Gastroesophageal sphincter (tissue), 4 donors: ENCODE results near the gene PLA2R1. TPM values are rescaled to one million over a fixed set of nuclear protein-coding genes. Genes with fewer than 3 reads are reported as not detected.

Experiments
- ATAC-seq: fragments of 150-250 bp; one replicate; pipeline ENCODE4 v1.9.1; 2016; ENCODE audit warnings: mild to moderate bottlenecking, moderate library complexity
- H3K27ac ChIP-seq, 4 donors: fragments of 200-600 bp; sonication (generic) in 3 of 4; 1 replicate in 3 of 4; 2 replicates in 1 of 4; pipeline ENCODE4 v1.5.1; 2016 to 2019
- H3K27me3 ChIP-seq: fragments of 200-600 bp; sonication (generic); one replicate; pipeline ENCODE4 v1.5.1; 2019
- H3K36me3 ChIP-seq, 2 donors: fragments of 200-600 bp; sonication (generic); one replicate each; pipeline ENCODE4 v1.5.1; 2019; ENCODE audit warnings: control low read depth in 1 of 2
- H3K4me1 ChIP-seq, 3 donors: fragments of 200-600 bp; sonication (generic); 1 replicate in 2 of 3; 2 replicates in 1 of 3; pipeline ENCODE4 v1.5.1; 2016 to 2019; ENCODE audit warnings: control low read depth in 2 of 3
- H3K4me3 ChIP-seq, 2 donors: fragments of 200-600 bp; sonication (generic); one replicate each; pipeline ENCODE4 v1.5.1; 2019; ENCODE audit warnings: mild to moderate bottlenecking in 1 of 2, moderate library complexity in 1 of 2
- H3K9me3 ChIP-seq, 3 donors: fragments of 200-600 bp; sonication (generic); one replicate each; pipeline ENCODE4 v1.5.1; 2017 to 2019; ENCODE audit warnings: control low read depth in 2 of 3
- CTCF ChIP-seq, 4 experiments: fragments of 200-600 bp in 2 of 4; fragments of 450-650 bp in 2 of 4; sonication (generic) in 1 of 4; IDR thresholded peaks; one replicate each; pipeline ENCODE4 v1.5.1; 2017 to 2019; ENCODE audit warnings: antibody characterized with exemption in 4 of 4, mild to moderate bottlenecking in 2 of 4, moderate library complexity in 2 of 4
- EP300 ChIP-seq: sonication (generic); formaldehyde crosslinking; IDR thresholded peaks from one replicate; pipeline ENCODE4 v1.6.1; 2017; ENCODE audit warnings: antibody characterized with exemption, mild to moderate bottlenecking
- POLR2A ChIP-seq, 2 donors: fragments of 450-650 bp; IDR thresholded peaks; one replicate each; pipeline ENCODE4 v1.6.1; 2017; ENCODE audit warnings: antibody characterized with exemption in 2 of 2, mild to moderate bottlenecking in 2 of 2, moderate library complexity in 1 of 2
- POLR2AphosphoS5 ChIP-seq: sonication (generic); formaldehyde crosslinking; IDR thresholded peaks from one replicate; pipeline ENCODE4 v1.6.1; 2017; ENCODE audit warnings: antibody characterized with exemption
- WGBS, 2 donors: methylation state at CpG; one replicate each; pipeline ENCODE4 v1.1.5; 2018; ENCODE audit warnings: low coverage in 1 of 2; 5-methylcytosine and 5-hydroxymethylcytosine counted together
- total RNA-seq, 4 donors: library from RNA; depleted of rRNA; stranded (reverse); fragments of >200 nt; gene quantifications; one replicate each; pipeline ENCODE4 v1.1.0, GENCODE V29; 2016

PLA2R1 gene
- total RNA-seq, 4 donors from 2014 or later, result 6.5 to 15.0 (median 8.0) TPM

GRCh38 chr2:160105366-160105765 lies 43.0 kb upstream of the PLA2R1 start:
- no peak for ATAC-seq
- Histone ChIP-seq H3K36me3 (no peaks in the 10 kb centered on the region), H3K4me3 (no peak overlapping the region), H3K27ac (no peak overlapping the region), H3K27me3 (no peaks in the 10 kb centered on the region), H3K9me3 (no peaks in the 10 kb centered on the region), H3K4me1 (no peaks in the 10 kb centered on the region)
- 91% methylated on average over 1 of the region's 1 CpG; no CpG with 5 or more reads in 1 of the 2 donors for WGBS, 2 donors
- TF ChIP-seq CTCF (IDR thresholded peaks at IDR 0.05) (no peak), POLR2A (IDR thresholded peaks at IDR 0.05) (no peak)

DNA sequence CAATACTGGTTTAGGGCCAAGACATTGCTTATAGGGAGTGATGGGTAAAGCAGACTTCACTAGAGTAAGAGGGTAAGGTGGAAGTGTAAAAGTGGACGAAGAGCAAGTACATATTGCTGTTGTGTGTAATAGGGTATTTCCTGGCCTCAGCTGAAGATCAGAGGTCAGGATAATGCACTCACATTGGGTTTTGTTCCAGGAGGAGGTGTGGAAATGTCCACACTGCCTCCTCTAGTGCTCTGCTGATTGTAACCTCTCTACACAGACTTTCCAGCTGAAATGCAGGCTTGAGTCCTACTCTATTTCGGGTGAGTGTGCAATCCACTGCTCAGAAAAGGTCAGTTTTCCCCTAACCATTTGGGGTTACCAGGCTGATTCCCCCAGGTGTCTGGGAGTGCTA lies 41.7 kb upstream of the PLA2R1 start:
- no peaks in the 10 kb centered on the region for H3K9me3 ChIP-seq
- H3K27me3 ChIP-seq, result no peaks in the 10 kb centered on the region
- no peaks in the 10 kb centered on the region for H3K36me3 ChIP-seq
- no peak overlapping the region for H3K4me3 ChIP-seq
- no peak for ATAC-seq
- TF ChIP-seq POLR2A (IDR thresholded peaks at IDR 0.05), result no peak
- no peak for TF ChIP-seq CTCF (IDR thresholded peaks at IDR 0.05)
- no peak for TF ChIP-seq EP300
- no peak for TF ChIP-seq POLR2AphosphoS5
- H3K27ac ChIP-seq, result no peak overlapping the region
- 62 to 87% methylated on average over 2 of the region's 2 CpGs for WGBS, 2 donors
- no peaks in the 10 kb centered on the region for H3K4me1 ChIP-seq

- Histone ChIP-seq H3K4me3 (no peak overlapping the region), H3K27ac (no peak overlapping the region), H3K4me1 (no peaks in the 10 kb centered on the region), H3K9me3 (peaks cover 0 to 18% (median 0%) of the 10 kb centered on the region in 3 donors), H3K36me3 (no peaks in the 10 kb centered on the region), H3K27me3 (no peaks in the 10 kb centered on the region)
- no peak for ATAC-seq
- 100% methylated on average over 1 of the region's 1 CpG; no CpG with 5 or more reads in 1 of the 2 donors for WGBS, 2 donors
- TF ChIP-seq CTCF (IDR thresholded peaks at IDR 0.05) (no peak), POLR2AphosphoS5 (no peak), EP300 (no peak), POLR2A (IDR thresholded peaks at IDR 0.05) (no peak)
Measured at GRCh38 chr2:160097326-160097725, 34.9 kb upstream of the PLA2R1 start.

DNA sequence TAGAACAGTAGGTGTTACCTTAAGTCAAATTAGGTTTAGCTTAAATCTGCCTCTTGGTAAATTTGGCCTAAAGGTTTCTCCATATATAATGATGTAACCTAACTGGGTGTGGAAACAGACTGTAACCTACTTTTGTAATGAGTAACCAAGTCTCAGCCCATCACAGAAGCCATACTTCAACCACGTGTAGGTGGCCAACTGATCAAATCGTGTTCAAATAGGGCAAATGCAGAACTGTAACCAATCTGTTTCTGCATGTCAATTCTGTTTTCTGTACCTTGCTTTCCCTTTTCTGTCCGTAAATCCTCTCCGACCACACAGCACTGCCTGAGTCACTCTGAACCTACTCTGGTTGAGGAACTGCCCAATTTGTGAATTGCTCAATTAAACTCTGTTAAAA lies 34.0 kb upstream of the PLA2R1 start:
- H3K36me3 ChIP-seq, result no peaks in the 10 kb centered on the region
- ATAC-seq, result no peak
- H3K27ac ChIP-seq, result no peak overlapping the region
- H3K4me3 ChIP-seq, result no peak overlapping the region
- H3K9me3 ChIP-seq, result peaks cover 0 to 26% (median 0%) of the 10 kb centered on the region in 3 donors
- no peak for TF ChIP-seq EP300
- TF ChIP-seq CTCF (IDR thresholded peaks at IDR 0.05), result no peak
- no peak for TF ChIP-seq POLR2A (IDR thresholded peaks at IDR 0.05)
- TF ChIP-seq POLR2AphosphoS5, result no peak
- no peaks in the 10 kb centered on the region for H3K4me1 ChIP-seq
- WGBS, 2 donors, result 76 to 80% methylated on average over 3 to 4 of the region's 4 CpGs
- no peaks in the 10 kb centered on the region for H3K27me3 ChIP-seq

- H3K4me1 ChIP-seq, result no peaks in the 10 kb centered on the region
- H3K36me3 ChIP-seq, result no peaks in the 10 kb centered on the region
- no peak overlapping the region for H3K27ac ChIP-seq
- no peak for ATAC-seq
- no peaks in the 10 kb centered on the region for H3K27me3 ChIP-seq
- peaks cover 3 to 63% (median 4%) of the 10 kb centered on the region in 3 donors for H3K9me3 ChIP-seq
- TF ChIP-seq CTCF (IDR thresholded peaks at IDR 0.05), result no peak
- H3K4me3 ChIP-seq, result no peak overlapping the region
- 73 to 80% methylated on average over 1 to 2 of the region's 4 CpGs for WGBS, 2 donors
Measured at GRCh38 chr2:160092445-160092844, 30.0 kb upstream of the PLA2R1 start.
